KMS-11 (cell line): ENCODE measurements around the gene BACE2.

Experiments
- H2AFZ ChIP-seq: fragments of 200-600 bp; sonication (generic); 2 replicates; pipeline ENCODE4 v1.6.1; 2016; ENCODE audit warnings: antibody characterized with exemption, mixed run types, low read depth
- H3K27ac ChIP-seq: fragments of 200-600 bp; sonication (generic); 2 replicates; pipeline ENCODE4 v1.6.1; 2016; ENCODE audit warnings: mild to moderate bottlenecking, mixed run types
- H3K27me3 ChIP-seq: fragments of 200-600 bp; sonication (generic); 2 replicates; pipeline ENCODE4 v1.6.1; 2017; ENCODE audit warnings: mild to moderate bottlenecking, low read depth, mixed run types, moderate library complexity; ENCODE audit not compliant: insufficient read depth
- H3K36me3 ChIP-seq: fragments of 200-600 bp; sonication (generic); 2 replicates; pipeline ENCODE4 v1.6.1; 2017; ENCODE audit warnings: mild to moderate bottlenecking, mixed run types; ENCODE audit not compliant: insufficient read depth
- H3K4me1 ChIP-seq: fragments of 200-600 bp; sonication (generic); 2 replicates; pipeline ENCODE4 v1.6.1; 2016; ENCODE audit warnings: mild to moderate bottlenecking, low read depth, mixed run types; ENCODE audit not compliant: poor library complexity, severe bottlenecking
- H3K4me2 ChIP-seq: fragments of 200-600 bp; sonication (generic); 2 replicates; pipeline ENCODE4 v1.7.0; 2016; ENCODE audit warnings: mild to moderate bottlenecking, mixed run types
- H3K4me3 ChIP-seq: fragments of 200-600 bp; sonication (generic); IDR thresholded peaks from 2 replicates; pipeline ENCODE4 v1.6.1; 2017; ENCODE audit warnings: low read depth, low read length, mixed read lengths; ENCODE audit not compliant: insufficient read depth
- H3K79me2 ChIP-seq: fragments of 200-600 bp; sonication (generic); 2 replicates; pipeline ENCODE4 v1.6.1; 2016; ENCODE audit warnings: low read depth, mixed run types; ENCODE audit not compliant: insufficient read depth
- H3K9ac ChIP-seq: fragments of 200-600 bp; sonication (generic); 2 replicates; pipeline ENCODE4 v1.6.1; 2016; ENCODE audit warnings: mild to moderate bottlenecking, mixed run types
- H4K20me1 ChIP-seq: fragments of 200-600 bp; sonication (generic); 2 replicates; pipeline ENCODE4 v1.6.1; 2016; ENCODE audit warnings: mild to moderate bottlenecking, mixed run types; ENCODE audit not compliant: insufficient read depth
- TF ChIP-seq, protein P1 (sequence below): fragments of 200-600 bp; sonication (generic); conservative IDR thresholded peaks from 2 replicates; pipeline ENCODE4 v1.6.1; 2017; ENCODE audit warnings: low read depth, mild to moderate bottlenecking, antibody characterized with exemption, low read length, moderate library complexity, mixed read lengths

Gene BACE2

DNA sequence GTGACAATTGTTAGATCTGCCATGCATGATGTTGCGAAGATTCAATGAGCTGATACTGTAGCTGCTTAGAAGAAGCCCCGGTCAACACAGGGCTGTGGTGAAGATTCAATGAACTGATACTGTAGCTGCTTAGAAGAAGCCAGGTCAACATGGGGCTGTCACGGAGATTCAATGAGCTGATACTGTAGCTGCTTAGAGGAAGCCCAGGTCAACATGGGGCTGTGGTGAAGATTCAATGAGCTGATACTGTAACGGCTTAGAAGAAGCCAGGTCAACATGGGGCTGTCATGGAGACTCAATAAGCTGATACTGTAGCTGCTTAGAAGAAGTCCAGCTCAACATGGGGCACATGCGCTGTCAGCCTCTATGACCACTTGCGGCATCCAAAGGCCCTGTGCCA is 18.8 kb upstream of the BACE2 start:
- Histone ChIP-seq H3K79me2 (no peaks in the 10 kb centered on the region), H3K4me3 (no peak overlapping the region), H2AFZ (no peak overlapping the region), H3K27ac (no peak overlapping the region), H3K9ac (no peak overlapping the region), H3K36me3 (no peaks in the 10 kb centered on the region), H3K4me1 (no peaks in the 10 kb centered on the region), H3K4me2 (no peak overlapping the region), H3K27me3 (no peaks in the 10 kb centered on the region), H4K20me1 (no peaks in the 10 kb centered on the region)
- TF ChIP-seq, protein P1, sequence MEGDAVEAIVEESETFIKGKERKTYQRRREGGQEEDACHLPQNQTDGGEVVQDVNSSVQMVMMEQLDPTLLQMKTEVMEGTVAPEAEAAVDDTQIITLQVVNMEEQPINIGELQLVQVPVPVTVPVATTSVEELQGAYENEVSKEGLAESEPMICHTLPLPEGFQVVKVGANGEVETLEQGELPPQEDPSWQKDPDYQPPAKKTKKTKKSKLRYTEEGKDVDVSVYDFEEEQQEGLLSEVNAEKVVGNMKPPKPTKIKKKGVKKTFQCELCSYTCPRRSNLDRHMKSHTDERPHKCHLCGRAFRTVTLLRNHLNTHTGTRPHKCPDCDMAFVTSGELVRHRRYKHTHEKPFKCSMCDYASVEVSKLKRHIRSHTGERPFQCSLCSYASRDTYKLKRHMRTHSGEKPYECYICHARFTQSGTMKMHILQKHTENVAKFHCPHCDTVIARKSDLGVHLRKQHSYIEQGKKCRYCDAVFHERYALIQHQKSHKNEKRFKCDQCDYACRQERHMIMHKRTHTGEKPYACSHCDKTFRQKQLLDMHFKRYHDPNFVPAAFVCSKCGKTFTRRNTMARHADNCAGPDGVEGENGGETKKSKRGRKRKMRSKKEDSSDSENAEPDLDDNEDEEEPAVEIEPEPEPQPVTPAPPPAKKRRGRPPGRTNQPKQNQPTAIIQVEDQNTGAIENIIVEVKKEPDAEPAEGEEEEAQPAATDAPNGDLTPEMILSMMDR: no peak

DNA sequence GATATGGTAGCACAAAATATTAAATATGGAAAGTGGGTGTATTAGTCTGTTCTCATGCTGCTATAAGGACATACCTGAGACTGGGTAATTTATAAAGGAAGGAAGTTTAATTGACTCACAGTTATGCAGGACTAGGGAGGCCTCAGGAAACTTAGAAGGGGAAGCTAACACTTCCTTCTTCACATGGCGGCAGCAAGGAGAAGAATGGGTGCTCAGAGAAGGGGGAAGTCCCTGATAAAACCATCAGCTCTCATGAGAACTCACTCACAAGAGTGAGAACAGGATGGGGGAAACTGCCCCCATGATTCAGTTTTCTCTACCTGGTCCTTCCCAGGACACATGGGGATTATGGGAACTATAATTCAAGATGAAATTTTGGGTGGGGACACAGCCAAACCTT is 15.8 kb upstream of the BACE2 start:
- no peak overlapping the region for H2AFZ ChIP-seq
- no peaks in the 10 kb centered on the region for H3K79me2 ChIP-seq
- no peaks in the 10 kb centered on the region for H3K36me3 ChIP-seq
- no peaks in the 10 kb centered on the region for H3K27me3 ChIP-seq
- H3K9ac ChIP-seq: no peak overlapping the region
- H4K20me1 ChIP-seq: no peaks in the 10 kb centered on the region
- H3K4me2 ChIP-seq: no peak overlapping the region
- no peaks in the 10 kb centered on the region for H3K4me1 ChIP-seq
- H3K27ac ChIP-seq: no peak overlapping the region
- no peak overlapping the region for H3K4me3 ChIP-seq
- TF ChIP-seq, protein P1: no peak

DNA sequence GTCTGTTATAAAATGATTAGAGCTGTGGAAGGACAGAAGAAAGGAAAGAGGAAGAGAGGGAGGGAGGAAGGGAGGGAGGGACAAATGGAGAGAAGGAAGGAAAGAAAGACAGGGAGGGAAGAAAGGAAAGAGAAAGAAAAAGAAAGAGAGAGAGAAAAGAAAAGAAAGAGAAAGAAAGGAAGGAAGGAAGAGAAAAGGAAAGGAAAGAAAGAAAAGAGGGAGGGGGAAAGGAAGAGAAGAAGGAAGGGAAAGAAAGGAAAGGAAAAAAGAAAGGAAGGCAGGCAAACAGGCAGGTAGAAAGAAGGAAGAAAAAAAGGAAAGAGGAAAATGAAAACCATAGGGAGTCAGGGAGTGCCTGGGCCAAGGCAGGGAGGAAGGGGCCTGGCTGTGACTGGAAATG is 14.5 kb upstream of the BACE2 start:
- Histone ChIP-seq H3K79me2 (no peaks in the 10 kb centered on the region), H3K4me2 (no peak overlapping the region), H3K27ac (no peak overlapping the region), H3K9ac (no peak overlapping the region), H4K20me1 (no peaks in the 10 kb centered on the region), H3K27me3 (no peaks in the 10 kb centered on the region), H3K4me1 (no peaks in the 10 kb centered on the region), H2AFZ (no peak overlapping the region), H3K4me3 (no peak overlapping the region), H3K36me3 (no peaks in the 10 kb centered on the region)
- TF ChIP-seq, protein P1: no peak

DNA sequence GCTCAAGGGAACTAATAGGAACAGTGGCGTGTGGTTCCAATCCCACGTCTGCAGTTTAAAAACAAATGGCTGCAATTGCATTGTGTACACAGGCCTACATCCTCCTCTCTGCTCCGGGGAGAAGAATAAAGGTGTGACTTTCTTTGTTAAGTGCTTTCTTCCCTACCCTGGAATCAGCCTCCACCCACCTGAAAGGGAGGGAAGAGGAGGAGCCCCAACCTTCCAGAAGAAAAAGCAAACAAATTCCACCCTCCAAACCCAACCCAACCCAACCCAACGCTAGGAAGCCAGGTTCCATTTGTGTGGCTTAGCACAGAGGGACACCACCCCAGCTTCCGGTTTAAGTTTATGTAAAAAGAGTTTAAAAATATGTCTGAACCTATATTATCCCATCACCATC is 11.8 kb upstream of the BACE2 start:
- Histone ChIP-seq H3K4me2 (no peak overlapping the region), H3K9ac (no peak overlapping the region), H3K4me3 (no peak overlapping the region), H3K36me3 (no peaks in the 10 kb centered on the region), H3K79me2 (no peaks in the 10 kb centered on the region), H2AFZ (no peak overlapping the region), H3K27ac (no peak overlapping the region), H3K4me1 (no peaks in the 10 kb centered on the region), H3K27me3 (no peaks in the 10 kb centered on the region; the same call in 1 of the 2 replicates), H4K20me1 (no peaks in the 10 kb centered on the region)
- TF ChIP-seq, protein P1: no peak
